ENCODE measurements around the gene RNU6-8. TPM values are rescaled to one million over a fixed set of nuclear protein-coding genes. Genes with fewer than 3 reads are reported as not detected.

RNU6-8 gene
- total RNA-seq, 1 experiment from 2014 or later: not detected

DNA sequence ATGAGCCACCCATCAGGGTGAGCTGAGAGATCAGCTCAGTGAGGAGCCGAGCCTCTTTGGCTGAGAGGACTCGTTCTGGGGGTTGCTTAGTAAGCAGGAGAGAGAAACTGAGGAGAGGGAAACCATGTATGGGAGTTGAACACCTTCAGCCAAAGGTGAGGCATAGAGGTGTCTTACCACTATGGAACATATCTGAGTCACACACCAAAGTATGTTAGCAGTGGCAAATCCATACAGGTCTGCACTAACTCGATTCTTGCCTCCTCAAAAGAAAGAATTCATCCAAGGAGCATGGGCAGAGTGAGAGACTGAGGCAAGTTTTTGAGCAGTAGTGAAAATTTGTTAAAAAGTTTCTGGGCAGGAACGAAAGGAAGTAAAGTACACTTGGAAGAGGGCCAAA is 46.7 kb upstream of the RNU6-8 start:
- no peak overlapping the region for H3K27ac ChIP-seq (ENCODE audit: insufficient read length, low read depth, low read length)
- H3K79me1 ChIP-seq (ENCODE audit: insufficient read depth, low read depth, low read length, poor library complexity, severe bottlenecking): no peaks in the 10 kb centered on the region
- H3K9me3 ChIP-seq (ENCODE audit: control insufficient read depth, low read depth, low read length): no peaks in the 10 kb centered on the region
- WGBS (ENCODE audit: extremely low coverage, insufficient read length, low lambda C conversion rate): no CpG with 5 or more reads among the region's 4 CpGs
- no peaks in the 10 kb centered on the region for H3K23me2 ChIP-seq (ENCODE audit: insufficient read length, low read depth, low read length, poor library complexity, severe bottlenecking)
- H3K27ac Mint-ChIP-seq: no peak overlapping the region
- H4K20me1 ChIP-seq (ENCODE audit: control insufficient read depth, insufficient read depth, insufficient read length): no peaks in the 10 kb centered on the region
- no peak overlapping the region for H3K4ac ChIP-seq (ENCODE audit: low read depth, low read length)
- no peak overlapping the region for H3K23ac ChIP-seq (ENCODE audit: insufficient read length, low read depth, low read length)
- no peaks in the 10 kb centered on the region for H3K9me3 Mint-ChIP-seq
- H2AFZ ChIP-seq (ENCODE audit: low read length): no peak overlapping the region
- no peak overlapping the region for H2BK5ac ChIP-seq (ENCODE audit: insufficient read length, low read length)
- no peaks in the 10 kb centered on the region for H3K27me3 ChIP-seq (ENCODE audit: insufficient read depth, low read length)
- no peak overlapping the region for H4K8ac ChIP-seq (replicated peaks; ENCODE audit: insufficient read length, low read depth, low read length)
- H3K4me1 ChIP-seq (ENCODE audit: insufficient read depth, low read length): no peaks in the 10 kb centered on the region
- no peak for DNase-seq
- peaks cover 1% of the 10 kb centered on the region; the same call in 1 of the 2 replicates for H3K27me3 Mint-ChIP-seq (ENCODE audit: low read depth)
- H2BK12ac ChIP-seq (ENCODE audit: insufficient read length, low read depth, low read length): no peak overlapping the region
- no peak overlapping the region for H3K56ac ChIP-seq (ENCODE audit: insufficient read length, low read depth, low read length)
- no peak overlapping the region for H2BK15ac ChIP-seq (ENCODE audit: low read depth, low read length)
- H3K36me3 Mint-ChIP-seq (ENCODE audit: insufficient read depth in 1 of 3, low read depth in 3 of 3): no peaks in the 10 kb centered on the region
- no peak overlapping the region for H4K91ac ChIP-seq (ENCODE audit: insufficient read length, low read depth, low read length)
- H3K4me2 ChIP-seq (ENCODE audit: insufficient read depth, insufficient read length, low read length): no peak overlapping the region
- no peaks in the 10 kb centered on the region for H3K79me2 ChIP-seq (ENCODE audit: insufficient read depth, low read length)
- no peak overlapping the region for H2BK20ac ChIP-seq (ENCODE audit: low read depth, low read length, poor library complexity, severe bottlenecking)
- no peak overlapping the region for H2AK5ac ChIP-seq (ENCODE audit: insufficient read length, low read length)
- H3K9ac ChIP-seq (ENCODE audit: extremely low read depth, insufficient read length, low read length): no peak overlapping the region
- no peak overlapping the region for H3K4me3 Mint-ChIP-seq
- no peak overlapping the region for H3K18ac ChIP-seq (ENCODE audit: insufficient read length, low read depth, low read length)
- no peak overlapping the region for H3T11ph ChIP-seq (ENCODE audit: low read length)
- H3K4me1 Mint-ChIP-seq: no peaks in the 10 kb centered on the region
- TF ChIP-seq CTCF (conservative IDR thresholded peaks at IDR 0.05): no peak
- H4K5ac ChIP-seq (ENCODE audit: insufficient read length, low read depth, low read length): no peak overlapping the region
- no peak overlapping the region for H2BK120ac ChIP-seq (ENCODE audit: low read depth, low read length, poor library complexity, severe bottlenecking)
- H3K14ac ChIP-seq (ENCODE audit: insufficient read depth, low read length): no peak overlapping the region

Measured in H9 (cell line).